Fibroblast of villous mesenchyme (primary cell): Measurements from ENCODE around the gene NPLOC4. TPM values are rescaled to one million over a fixed set of nuclear protein-coding genes. Genes with fewer than 3 reads are reported as not detected.

Source experiments
- DNase-seq: peaks from one replicate; pipeline ENCODE4 v3.0.0-alpha.2; 2010; ENCODE audit warnings: low read depth
- H3K4me3 ChIP-seq: 2 replicates; pipeline ENCODE4 v1.5.1; 2011; ENCODE audit warnings: low read depth, mild to moderate bottlenecking, low read length
- total RNA-seq: library from RNA; depleted of rRNA; stranded (reverse); fragments of >200 nt; gene quantifications from 2 replicates; pipeline ENCODE4 v1.2.3, GENCODE V29; 2012
- TF ChIP-seq, protein P1 (sequence below): IDR thresholded peaks from 2 replicates; pipeline ENCODE4 v1.5.1; 2012; ENCODE audit warnings: low read depth, mild to moderate bottlenecking, low read length; ENCODE audit not compliant: insufficient read depth

The NPLOC4 gene
- total RNA-seq, 1 donor: 96.7 TPM

- H3K4me3 ChIP-seq: no peak overlapping the region
- TF ChIP-seq, protein P1, sequence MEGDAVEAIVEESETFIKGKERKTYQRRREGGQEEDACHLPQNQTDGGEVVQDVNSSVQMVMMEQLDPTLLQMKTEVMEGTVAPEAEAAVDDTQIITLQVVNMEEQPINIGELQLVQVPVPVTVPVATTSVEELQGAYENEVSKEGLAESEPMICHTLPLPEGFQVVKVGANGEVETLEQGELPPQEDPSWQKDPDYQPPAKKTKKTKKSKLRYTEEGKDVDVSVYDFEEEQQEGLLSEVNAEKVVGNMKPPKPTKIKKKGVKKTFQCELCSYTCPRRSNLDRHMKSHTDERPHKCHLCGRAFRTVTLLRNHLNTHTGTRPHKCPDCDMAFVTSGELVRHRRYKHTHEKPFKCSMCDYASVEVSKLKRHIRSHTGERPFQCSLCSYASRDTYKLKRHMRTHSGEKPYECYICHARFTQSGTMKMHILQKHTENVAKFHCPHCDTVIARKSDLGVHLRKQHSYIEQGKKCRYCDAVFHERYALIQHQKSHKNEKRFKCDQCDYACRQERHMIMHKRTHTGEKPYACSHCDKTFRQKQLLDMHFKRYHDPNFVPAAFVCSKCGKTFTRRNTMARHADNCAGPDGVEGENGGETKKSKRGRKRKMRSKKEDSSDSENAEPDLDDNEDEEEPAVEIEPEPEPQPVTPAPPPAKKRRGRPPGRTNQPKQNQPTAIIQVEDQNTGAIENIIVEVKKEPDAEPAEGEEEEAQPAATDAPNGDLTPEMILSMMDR: no peak
- DNase-seq: no peak
Observed at GRCh38 chr17:81536299-81537290, 100.3 kb downstream of the NPLOC4 start.

DNA sequence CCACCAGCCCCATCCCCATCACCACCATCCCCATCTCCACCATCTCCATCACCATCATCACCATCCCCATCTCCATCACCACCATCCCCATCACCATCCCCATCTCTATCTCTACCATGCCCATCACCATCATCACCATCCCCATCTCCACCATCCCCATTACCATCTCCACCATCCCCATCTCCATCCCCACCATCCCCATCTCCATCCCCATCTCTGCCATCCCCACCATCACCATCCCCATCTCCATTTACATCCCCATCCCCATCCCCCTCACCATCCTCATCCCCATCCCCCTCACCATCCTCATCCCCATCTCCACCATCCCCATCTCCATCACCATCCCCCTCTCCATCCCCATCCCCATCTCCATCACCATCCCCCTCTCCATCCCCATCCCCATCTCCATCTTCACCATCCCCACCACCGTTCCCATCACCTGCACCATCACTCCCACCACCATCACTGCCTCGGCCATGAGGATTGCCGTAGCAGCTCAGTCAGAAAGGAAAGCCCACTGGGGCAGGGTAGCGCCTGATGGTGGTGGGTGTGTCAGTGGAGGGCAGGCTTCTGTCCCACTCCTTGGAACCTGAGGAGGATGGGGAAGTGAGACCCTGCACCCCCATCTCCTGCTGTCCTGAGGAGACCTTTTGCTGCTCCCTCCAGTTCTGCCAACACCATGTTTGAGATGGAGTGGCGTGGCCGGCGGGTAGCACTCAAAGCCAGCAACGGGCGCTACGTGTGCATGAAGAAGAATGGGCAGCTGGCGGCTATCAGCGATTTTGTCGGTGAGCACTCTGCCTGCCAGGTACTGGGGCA is 101.2 kb downstream of the NPLOC4 start:
- TF ChIP-seq, protein P1: no peak
- DNase-seq: no peak
- no peak overlapping the region for H3K4me3 ChIP-seq

- TF ChIP-seq, protein P1: no peak
- H3K4me3 ChIP-seq: no peak overlapping the region
- DNase-seq: no peak
Observed at GRCh38 chr17:81535007-81535328, 101.9 kb downstream of the NPLOC4 start.

GRCh38 chr17:81534157-81535006 is 102.5 kb downstream of the NPLOC4 start:
- DNase-seq: no peak
- TF ChIP-seq, protein P1: no peak
- H3K4me3 ChIP-seq: no peak overlapping the region

- H3K4me3 ChIP-seq: no peak overlapping the region
Observed at GRCh38 chr17:81533339-81534141, 103.4 kb downstream of the NPLOC4 start.

More at GRCh38 chr17:81533339-81534141, 103.4 kb downstream of the NPLOC4 start:
- TF ChIP-seq, protein P1: no peak
- no peak for DNase-seq
